ENCODE measurements around the gene NSG1.

GRCh38 chr4:4358093-4358854, 28.6 kb upstream of the NSG1 start:
- no peak for TF ChIP-seq YY1 (IDR thresholded peaks at IDR 0.05; ENCODE audit: insufficient read depth, insufficient read length)
- no peak for TF ChIP-seq ZNF274 (IDR thresholded peaks at IDR 0.05; ENCODE audit: low read depth, low read length)
- TF ChIP-seq SUZ12 (IDR thresholded peaks at IDR 0.05; ENCODE audit: extremely low read depth, insufficient read depth, insufficient read length) = no peak
